ENCODE measurements around the gene FOXO1. TPM values are rescaled to one million over a fixed set of nuclear protein-coding genes. Genes with fewer than 3 reads are reported as not detected.

Gene FOXO1
- total RNA-seq, 2 experiments from 2014 or later, result 29.2 to 42.1 TPM

GRCh38 chr13:40679480-40679985 lies 13.1 kb upstream of the FOXO1 start:
- H3K36me3 ChIP-seq (ENCODE audit: insufficient read depth, low read length), result no peaks in the 10 kb centered on the region
- H2AFZ ChIP-seq (ENCODE audit: low read length), result peak overlapping the region; percentile 84
- no peak for DNase-seq (ENCODE audit: low spot score)
- H3K9me3 ChIP-seq (ENCODE audit: low read length), result no peaks in the 10 kb centered on the region
- TF ChIP-seq EZH2phosphoT487 (IDR thresholded peaks at IDR 0.05; ENCODE audit: borderline replicate concordance, low read depth, low read length), result no peak
- no peak for TF ChIP-seq CTCF (conservative IDR thresholded peaks at IDR 0.05; ENCODE audit: low read length)
- H3K79me2 ChIP-seq (ENCODE audit: insufficient read depth, low read depth, low read length), result no peaks in the 10 kb centered on the region
- peaks cover 39% of the 10 kb centered on the region for H3K4me1 ChIP-seq (ENCODE audit: insufficient read depth, low read length, poor library complexity, severe bottlenecking)
- POLR2A ChIA-PET, result interaction anchor here (0.7 to 1.7 kb wide), 5 partner anchors 15 to 736 kb away, joined by 3 to 6 read pairs (median 3); no protein-coding TSS in a partner anchor
- peak overlapping the region; percentile 21 for H3K4me2 ChIP-seq (ENCODE audit: low read length)
- CTCF ChIA-PET (ENCODE audit: unreplicated experiment), result interaction anchor here (3.4 kb wide), 1 partner anchor 11 kb away, joined by 26 read pairs; no protein-coding TSS in a partner anchor
- H3K9me2 ChIP-seq (ENCODE audit: insufficient read depth, low read length), result no peaks in the 10 kb centered on the region
- H3K27ac ChIP-seq (ENCODE audit: low read depth, low read length, poor library complexity, severe bottlenecking), result peak overlapping the region; percentile 13
- intact Hi-C loops (cut with micrococcal nuclease; ENCODE audit: unreplicated experiment), result no loop called here
- BruUV-seq (replicated peaks), result no TSS peak
- no peaks in the 10 kb centered on the region for H4K20me1 ChIP-seq (ENCODE audit: insufficient read depth, low read length)
- H3K4me3 ChIP-seq (ENCODE audit: low read depth, low read length, poor library complexity, severe bottlenecking), result no peak overlapping the region

GRCh38 chr13:40677064-40677463 lies 10.6 kb upstream of the FOXO1 start:
- Histone ChIP-seq H2AFZ (ENCODE audit: low read length) (no peak overlapping the region), H3K36me3 (ENCODE audit: insufficient read depth, low read length) (no peaks in the 10 kb centered on the region), H3K4me3 (ENCODE audit: low read depth, low read length, poor library complexity, severe bottlenecking) (no peak overlapping the region), H3K4me2 (ENCODE audit: low read length) (no peak overlapping the region), H3K4me1 (ENCODE audit: insufficient read depth, low read length, poor library complexity, severe bottlenecking) (peaks cover 41% of the 10 kb centered on the region), H4K20me1 (ENCODE audit: insufficient read depth, low read length) (no peaks in the 10 kb centered on the region), H3K9me2 (ENCODE audit: insufficient read depth, low read length) (no peaks in the 10 kb centered on the region), H3K9me3 (ENCODE audit: low read length) (no peaks in the 10 kb centered on the region), H3K79me2 (ENCODE audit: insufficient read depth, low read depth, low read length) (no peaks in the 10 kb centered on the region), H3K27ac (ENCODE audit: low read depth, low read length, poor library complexity, severe bottlenecking) (no peak overlapping the region)
- no peak for DNase-seq (ENCODE audit: low spot score)
- CTCF ChIA-PET (ENCODE audit: unreplicated experiment), result no interaction called here
- BruUV-seq (replicated peaks), result no TSS peak
- intact Hi-C loops (cut with micrococcal nuclease; ENCODE audit: unreplicated experiment), result no loop called here
- POLR2A ChIA-PET, result no interaction called here
- TF ChIP-seq EZH2phosphoT487 (IDR thresholded peaks at IDR 0.05; ENCODE audit: borderline replicate concordance, low read depth, low read length) (no peak), CTCF (conservative IDR thresholded peaks at IDR 0.05; ENCODE audit: low read length) (no peak)

GRCh38 chr13:40676007-40676406 lies 9.6 kb upstream of the FOXO1 start:
- Histone ChIP-seq H3K9me2 (ENCODE audit: insufficient read depth, low read length) (no peaks in the 10 kb centered on the region), H2AFZ (ENCODE audit: low read length) (peak overlapping the region; percentile 49; the same call in 1 of the 2 replicates), H3K9me3 (ENCODE audit: low read length) (no peaks in the 10 kb centered on the region), H3K4me3 (ENCODE audit: low read depth, low read length, poor library complexity, severe bottlenecking) (no peak overlapping the region), H3K79me2 (ENCODE audit: insufficient read depth, low read depth, low read length) (no peaks in the 10 kb centered on the region), H3K27ac (ENCODE audit: low read depth, low read length, poor library complexity, severe bottlenecking) (no peak overlapping the region), H4K20me1 (ENCODE audit: insufficient read depth, low read length) (no peaks in the 10 kb centered on the region), H3K4me1 (ENCODE audit: insufficient read depth, low read length, poor library complexity, severe bottlenecking) (peaks cover 32% of the 10 kb centered on the region), H3K4me2 (ENCODE audit: low read length) (no peak overlapping the region), H3K36me3 (ENCODE audit: insufficient read depth, low read length) (no peaks in the 10 kb centered on the region)
- no peak for DNase-seq (ENCODE audit: low spot score)
- TF ChIP-seq EZH2phosphoT487 (IDR thresholded peaks at IDR 0.05; ENCODE audit: borderline replicate concordance, low read depth, low read length) (no peak), CTCF (conservative IDR thresholded peaks at IDR 0.05; ENCODE audit: low read length) (no peak)
- intact Hi-C loops (cut with micrococcal nuclease; ENCODE audit: unreplicated experiment), result no loop called here
- ChIA-PET CTCF (ENCODE audit: unreplicated experiment) (no interaction called here), POLR2A (interaction anchor here (0.6 to 1.5 kb wide), 4 partner anchors 8 to 1158 kb away, joined by 3 to 4 read pairs (median 3); no protein-coding TSS in a partner anchor)
- BruUV-seq (replicated peaks), result no TSS peak
